GM12892 (cell line): ENCODE data around the gene ARID1A.

Experiments used
- POLR2A ChIP-seq: IDR thresholded peaks from 2 replicates; pipeline ENCODE4 v1.6.1; 2011; ENCODE audit warnings: low read depth, low read length, control low read depth
- POLR2AphosphoS5 ChIP-seq: IDR thresholded peaks from 2 replicates; pipeline ENCODE4 v1.6.1; 2011; ENCODE audit warnings: low read depth, low read length, control low read depth

DNA sequence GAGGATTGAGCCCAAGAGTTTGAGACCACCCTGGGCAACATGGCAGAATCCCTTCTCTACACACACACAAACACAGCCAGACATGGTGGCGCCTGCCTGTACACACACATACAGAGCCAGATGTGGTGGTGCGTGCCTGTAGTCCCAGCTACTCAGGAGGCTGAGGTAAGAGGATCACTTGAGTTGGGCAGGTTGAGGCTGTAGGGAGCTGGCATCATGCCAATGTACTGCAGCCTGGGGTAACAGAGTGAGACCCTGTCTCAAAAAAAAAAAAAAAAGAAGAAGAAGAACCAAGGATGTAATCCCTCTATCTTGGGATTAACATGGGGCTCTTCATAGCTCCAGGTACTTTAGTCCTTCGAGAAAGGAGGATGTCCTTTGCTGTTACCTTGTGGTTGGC lies 62.5 kb downstream of the ARID1A start:
- TF ChIP-seq POLR2AphosphoS5 (no peak), POLR2A (no peak)
